ENCODE results near the gene PRKAR1B.

Gene PRKAR1B

GRCh38 chr7:727104-727805 is at the start of gene PRKAR1B:
PRKAR1B (minus strand) TSS chr7:727281; CDS start chr7:711505, 15,776 bp downstream.
- peak; percentile 48 for DNase-seq

- no peak for DNase-seq
Observed at GRCh38 chr7:776381-776780, 49.3 kb upstream of the PRKAR1B start.

- DNase-seq = no peak
Observed at GRCh38 chr7:774161-775109, 47.4 kb upstream of the PRKAR1B start.

DNA sequence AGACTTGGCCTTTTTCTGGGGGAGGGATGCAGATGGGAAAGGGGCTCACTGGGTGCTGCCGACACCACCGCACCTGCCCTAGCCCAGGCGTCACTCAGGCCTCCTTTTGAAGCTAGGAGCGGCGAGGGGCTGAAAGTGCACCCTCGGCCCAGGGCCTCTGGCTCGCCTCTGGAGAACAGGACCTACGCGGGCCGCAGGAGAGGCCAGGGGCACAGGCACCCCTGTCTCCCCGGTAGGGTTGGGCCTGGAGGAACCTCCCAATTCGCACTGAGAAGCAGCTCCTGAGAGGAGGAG is 46.5 kb upstream of the PRKAR1B start:
- no peak for DNase-seq

DNA sequence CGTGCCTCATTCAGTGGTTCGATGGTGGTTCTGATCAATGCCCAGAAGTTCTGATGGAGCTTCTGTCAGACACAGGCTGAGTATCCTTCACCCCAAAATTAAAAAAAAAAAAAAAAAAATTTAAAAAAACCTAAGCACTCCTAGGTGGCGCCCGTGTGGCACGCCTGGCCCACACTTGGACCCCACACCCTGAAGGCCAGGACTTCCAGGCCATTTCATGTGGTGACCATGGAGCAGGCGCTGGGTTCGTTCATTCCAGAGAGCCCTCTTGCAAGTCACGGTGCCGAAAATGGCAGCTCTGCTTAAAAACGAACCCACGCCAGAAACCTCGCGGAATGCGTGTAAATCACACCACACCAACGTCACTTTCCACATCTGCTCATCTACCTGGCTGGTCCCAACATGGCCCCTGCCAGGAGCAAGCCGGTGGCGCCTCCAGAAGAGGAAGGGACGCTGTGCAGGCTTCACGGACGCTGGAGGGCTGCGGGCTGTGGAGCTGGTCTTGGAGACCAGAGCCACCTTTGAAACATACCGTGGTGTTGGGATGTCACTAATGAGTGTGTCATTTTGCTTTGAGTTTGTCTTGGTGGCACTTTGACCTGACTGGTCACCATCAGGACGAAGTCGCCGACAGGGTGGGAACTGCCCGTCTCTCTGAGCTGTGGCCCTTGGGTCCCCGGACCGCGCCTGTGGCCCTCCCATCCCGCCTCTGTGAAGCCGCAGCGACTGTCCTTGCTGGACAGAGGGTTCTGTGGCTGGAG is 46.0 kb upstream of the PRKAR1B start:
- no peak for DNase-seq

GRCh38 chr7:772392-772791 is 45.3 kb upstream of the PRKAR1B start:
- no peak for DNase-seq

GRCh38 chr7:772005-772294 is 44.9 kb upstream of the PRKAR1B start:
- no peak for DNase-seq

DNA sequence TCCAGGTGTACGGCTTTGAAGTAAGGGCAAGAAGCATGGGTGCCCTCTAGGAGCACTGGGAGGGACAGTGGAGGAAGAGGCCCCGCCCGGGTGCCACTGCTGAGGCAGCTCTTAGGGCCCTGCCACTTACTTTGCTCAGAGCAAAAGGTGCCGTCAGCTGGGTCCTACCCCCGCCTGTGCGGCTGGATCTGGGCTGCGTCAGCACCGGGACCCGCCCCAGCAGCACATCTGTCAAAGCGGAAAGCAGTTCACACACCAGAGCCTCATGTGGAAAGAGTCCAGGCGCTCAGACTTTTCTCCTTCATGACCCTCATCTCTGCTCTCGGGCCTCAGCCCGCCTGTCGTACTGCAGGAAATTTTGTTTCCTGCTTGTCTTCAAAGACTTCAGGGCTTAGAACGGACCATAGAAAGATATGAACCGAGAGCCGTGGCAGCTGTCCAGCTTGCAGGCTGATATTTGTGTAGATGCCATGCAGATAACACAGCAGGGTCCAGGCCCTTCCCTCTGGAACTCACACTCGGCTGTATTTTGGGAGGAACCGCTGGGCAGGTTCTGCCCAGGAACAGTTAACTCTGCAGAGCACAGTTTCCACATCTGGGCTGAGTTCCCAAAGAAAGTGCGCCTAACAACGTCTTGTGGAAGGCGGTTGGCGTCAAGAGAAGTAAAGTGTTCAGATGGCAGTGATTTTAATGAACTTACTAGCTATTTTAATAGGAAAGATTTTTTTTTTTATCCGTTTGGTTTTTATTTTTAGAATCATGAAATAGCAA is 44.3 kb upstream of the PRKAR1B start:
- no peak for DNase-seq

- DNase-seq = no peak
Observed at GRCh38 chr7:770741-771166, 43.7 kb upstream of the PRKAR1B start.

- DNase-seq = no peak
Observed at GRCh38 chr7:770336-770735, 43.3 kb upstream of the PRKAR1B start.

DNA sequence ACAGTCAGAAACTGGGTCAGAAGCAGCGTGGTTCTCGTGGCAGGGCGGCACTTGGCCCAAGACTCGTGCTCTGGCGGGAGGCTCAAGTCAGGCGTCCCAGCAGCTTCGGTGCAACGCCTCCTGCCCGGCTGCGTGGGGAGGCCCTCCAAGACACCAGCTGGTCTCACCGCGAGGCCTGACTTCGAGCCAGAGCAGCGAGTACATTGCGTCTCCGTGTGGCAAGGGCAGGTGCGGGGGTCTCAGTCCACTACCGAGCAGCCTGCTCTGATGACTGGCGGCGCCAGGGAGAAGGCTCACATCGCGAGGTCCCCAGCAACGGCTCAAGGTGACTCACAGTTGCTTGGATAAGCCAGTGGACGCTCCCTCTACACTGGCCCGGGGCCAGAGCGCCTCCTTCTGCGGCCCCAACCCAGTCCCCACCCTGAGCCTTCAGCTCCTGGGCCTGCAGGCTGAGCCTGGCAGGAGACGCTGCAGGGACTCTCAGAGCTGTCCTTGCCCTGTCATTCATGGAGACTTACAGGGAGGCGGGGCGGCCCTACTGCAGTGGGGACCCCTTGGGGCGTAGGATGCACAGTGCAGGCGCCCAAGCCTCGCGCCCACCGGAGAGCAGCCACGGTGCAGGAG is 41.9 kb upstream of the PRKAR1B start:
- peak; percentile 42 for DNase-seq

DNA sequence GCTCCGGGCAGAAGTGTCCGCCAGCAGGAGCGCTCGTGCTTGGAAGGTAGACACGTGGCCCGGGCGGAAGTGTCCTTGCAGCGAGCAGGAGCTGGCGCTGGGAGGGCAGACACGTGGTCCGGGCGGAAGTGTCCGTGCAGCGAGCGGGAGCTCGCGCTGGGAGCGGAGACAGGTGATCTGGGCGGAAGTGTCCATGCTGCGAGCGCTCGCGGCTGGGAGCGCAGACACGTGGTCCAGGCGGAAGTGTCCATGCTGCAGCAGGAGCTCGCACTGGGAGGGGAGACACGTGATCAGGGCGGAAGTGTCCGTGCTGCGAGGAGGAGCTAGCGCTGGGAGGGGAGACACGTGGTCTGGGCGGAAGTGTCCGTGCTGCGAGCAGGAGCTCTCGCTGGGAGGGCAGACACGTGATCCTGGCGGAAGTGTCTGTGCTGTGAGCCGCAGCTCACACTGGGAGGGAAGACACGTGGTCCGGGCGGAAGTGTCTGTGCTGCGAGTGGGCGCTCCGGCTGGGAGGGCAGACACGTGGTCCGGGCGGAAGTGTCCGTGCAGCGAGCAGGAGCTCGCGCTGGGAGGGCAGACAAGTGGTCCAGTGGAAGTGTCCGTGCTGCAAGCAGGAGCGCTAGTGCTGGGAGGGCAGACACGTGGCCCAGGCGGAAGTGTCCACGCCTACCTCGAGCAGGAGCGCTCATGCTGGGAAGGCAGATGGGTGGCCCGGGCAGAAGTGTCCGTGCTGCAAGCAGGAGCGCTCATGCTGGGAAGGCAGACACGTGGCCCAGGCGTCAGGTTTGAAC is 41.1 kb upstream of the PRKAR1B start:
- peak; percentile 99 for DNase-seq

DNA sequence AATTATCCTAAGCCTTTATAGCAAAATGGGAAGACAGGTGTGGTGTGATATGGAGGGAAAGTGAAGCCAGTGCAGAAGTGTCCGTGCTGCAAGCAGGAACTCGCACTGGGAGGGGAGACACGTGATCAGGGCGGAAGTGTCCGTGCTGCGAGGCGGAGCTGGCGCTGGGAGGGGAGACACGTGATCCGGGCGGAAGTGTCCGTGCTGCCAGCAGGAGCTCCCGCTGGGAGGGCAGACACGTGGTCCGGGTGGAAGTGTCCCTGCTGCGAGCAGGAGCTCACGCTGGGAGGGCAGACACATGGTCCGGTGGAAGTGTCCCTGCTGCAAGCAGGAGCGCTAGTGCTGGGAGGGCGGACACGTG is 40.5 kb upstream of the PRKAR1B start:
- peak; percentile 94 for DNase-seq

DNA sequence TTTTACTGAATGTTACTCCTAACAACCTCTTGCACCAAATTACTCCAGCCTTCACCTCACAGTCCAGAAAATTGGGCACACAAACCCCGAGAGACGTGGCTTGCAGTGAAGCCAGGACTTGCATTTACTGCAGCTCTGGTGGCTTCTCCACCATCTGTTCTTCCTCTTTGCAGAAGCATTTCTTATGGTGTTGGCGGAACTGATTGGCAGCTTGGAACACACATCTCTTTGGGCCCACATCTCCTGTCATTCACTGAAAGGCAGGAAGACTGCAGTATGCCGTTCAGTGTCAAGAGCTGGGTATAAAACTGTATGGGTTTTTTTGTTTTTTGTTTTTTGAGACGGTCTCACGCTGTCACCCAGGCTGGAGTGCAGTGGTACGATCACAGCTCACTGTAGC is 38.3 kb upstream of the PRKAR1B start:
- DNase-seq = no peak

GRCh38 chr7:763762-764161 is 36.7 kb upstream of the PRKAR1B start:
- no peak for DNase-seq

DNA sequence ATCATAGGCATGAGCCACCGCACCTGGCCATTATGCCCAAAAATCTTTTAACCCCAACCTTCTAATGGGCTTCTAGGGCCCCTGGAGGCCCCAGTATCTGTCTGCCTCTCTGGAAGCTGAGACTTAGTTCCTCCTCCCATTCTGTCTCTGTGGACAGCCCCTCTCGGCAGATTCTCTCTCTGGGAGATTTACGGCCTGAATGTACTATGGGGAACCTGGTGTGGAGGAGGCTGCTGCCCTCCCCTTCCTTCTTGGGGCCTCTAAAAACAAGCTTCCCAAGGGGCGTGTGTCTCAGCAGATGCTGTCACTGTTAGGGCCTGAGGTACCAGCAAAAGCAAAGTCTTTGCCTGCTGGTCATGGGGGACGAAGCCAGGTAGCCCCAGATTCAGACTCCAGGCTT is 35.8 kb upstream of the PRKAR1B start:
- no peak for DNase-seq

- DNase-seq = no peak
Observed at GRCh38 chr7:761631-762030, 34.5 kb upstream of the PRKAR1B start.

DNA sequence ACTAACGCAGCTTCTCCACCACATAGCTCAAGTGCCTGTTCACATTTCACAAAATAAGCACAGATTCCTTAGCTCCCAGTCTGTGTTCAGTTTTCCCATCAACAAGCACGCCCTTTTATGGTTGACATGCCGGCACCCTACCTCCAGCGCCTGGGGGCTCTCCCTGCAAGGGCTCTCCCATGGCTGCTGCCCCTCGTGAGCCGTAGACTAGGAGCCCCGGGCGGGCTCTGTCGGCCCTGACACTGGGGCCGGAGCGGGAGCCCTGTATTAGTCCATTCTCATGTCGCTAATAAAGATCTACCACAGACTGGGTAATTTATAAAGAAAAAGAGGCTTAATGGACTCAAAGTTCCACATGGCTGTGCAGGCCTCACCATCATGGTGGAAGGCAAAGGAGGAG is 34.0 kb upstream of the PRKAR1B start:
- no peak for DNase-seq

DNA sequence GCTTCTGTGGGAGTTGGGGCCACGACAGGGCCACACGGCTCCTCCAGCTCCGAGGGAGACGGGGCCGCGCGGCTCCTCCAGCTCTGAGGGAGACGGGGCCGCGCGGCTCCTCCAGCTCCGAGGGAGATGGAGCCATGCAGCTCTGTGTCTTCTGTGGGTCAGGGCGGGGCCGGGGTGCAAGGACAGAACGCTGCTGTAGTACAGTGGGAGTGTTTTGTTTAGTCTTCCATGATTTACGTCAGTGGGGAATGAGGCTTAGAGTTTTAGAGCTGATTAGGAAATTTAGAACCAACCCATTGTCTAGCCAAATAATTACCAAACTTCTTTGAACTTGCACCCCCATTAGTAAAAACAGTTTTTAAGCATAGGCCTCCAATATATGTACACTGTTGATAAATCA is 32.9 kb upstream of the PRKAR1B start:
- no peak for DNase-seq

- no peak for DNase-seq
Observed at GRCh38 chr7:759569-759968, 32.5 kb upstream of the PRKAR1B start.

GRCh38 chr7:757741-758163 is 30.7 kb upstream of the PRKAR1B start:
- no peak for DNase-seq
